ENCODE results near the gene C7orf33.
"Not testable (repeated sequence)": the region's sequence is repeated elsewhere in the genome, so short reads cannot be mapped to it uniquely, and the experiment has no call there.

C7orf33 gene

DNA sequence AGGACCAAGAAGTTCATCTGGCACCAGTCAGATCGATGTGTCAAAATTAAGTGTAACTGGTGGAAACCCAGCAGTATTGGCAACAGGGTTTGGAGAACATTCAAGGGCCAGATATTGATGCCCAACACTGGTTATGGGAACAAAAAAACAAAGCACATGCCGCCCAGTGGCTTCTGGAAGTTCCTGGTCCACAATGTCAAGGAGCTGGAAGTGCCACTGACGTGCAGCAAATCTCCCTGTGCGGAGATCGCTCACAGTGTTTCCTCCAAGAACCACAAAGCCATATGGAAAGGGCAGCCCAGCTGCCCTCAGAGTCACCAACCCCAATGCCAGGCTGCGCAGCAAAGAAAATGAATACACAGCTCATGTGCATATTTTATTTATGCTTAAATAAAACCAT, 10.1 kb upstream of the C7orf33 start:
- Histone ChIP-seq H3K4me3 (ENCODE audit: extremely low read depth, insufficient read depth, low read length, poor library complexity, severe bottlenecking) (no peak overlapping the region), H3K9me3 (ENCODE audit: control insufficient read depth, low read length) (no peaks in the 10 kb centered on the region), H3K36me3 (ENCODE audit: control insufficient read depth, insufficient read depth, low read length) (no peaks in the 10 kb centered on the region), H3K27ac (ENCODE audit: low read depth, low read length, severe bottlenecking) (no peak overlapping the region), H3K4me1 (ENCODE audit: control insufficient read depth, insufficient read depth, low read length, poor library complexity, severe bottlenecking) (no peaks in the 10 kb centered on the region)
- 80 to 84% methylated on average over 3 to 5 of the region's 6 CpGs for WGBS, 2 experiments (ENCODE audit: insufficient coverage in 2 of 2)

DNA sequence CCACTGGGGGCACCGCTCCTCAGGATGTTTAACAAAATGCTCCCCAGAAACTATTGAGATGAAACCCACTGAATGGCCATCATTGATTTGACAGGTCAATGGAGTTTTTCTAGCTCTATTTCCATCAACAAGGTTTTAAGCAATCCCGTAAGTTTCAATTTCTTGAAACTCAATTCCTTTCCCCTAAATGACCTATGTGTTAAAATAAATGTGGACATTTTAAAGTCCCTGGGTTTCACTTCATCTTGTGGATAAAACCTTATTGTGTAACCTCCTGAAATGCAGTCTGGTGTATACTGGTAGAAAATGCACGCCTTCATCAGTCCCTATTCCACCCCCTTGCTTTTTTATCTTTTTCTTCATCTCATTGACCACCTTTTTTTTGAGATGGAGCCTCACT, 8.9 kb upstream of the C7orf33 start:
- Histone ChIP-seq H3K4me1 (ENCODE audit: control insufficient read depth, insufficient read depth, low read length, poor library complexity, severe bottlenecking) (no peaks in the 10 kb centered on the region), H3K9me3 (ENCODE audit: control insufficient read depth, low read length) (no peaks in the 10 kb centered on the region)
- 83% methylated on average over 1 of the region's 3 CpGs; no CpG with 5 or more reads in 1 of the 2 experiments for WGBS, 2 experiments (ENCODE audit: insufficient coverage in 2 of 2)

DNA sequence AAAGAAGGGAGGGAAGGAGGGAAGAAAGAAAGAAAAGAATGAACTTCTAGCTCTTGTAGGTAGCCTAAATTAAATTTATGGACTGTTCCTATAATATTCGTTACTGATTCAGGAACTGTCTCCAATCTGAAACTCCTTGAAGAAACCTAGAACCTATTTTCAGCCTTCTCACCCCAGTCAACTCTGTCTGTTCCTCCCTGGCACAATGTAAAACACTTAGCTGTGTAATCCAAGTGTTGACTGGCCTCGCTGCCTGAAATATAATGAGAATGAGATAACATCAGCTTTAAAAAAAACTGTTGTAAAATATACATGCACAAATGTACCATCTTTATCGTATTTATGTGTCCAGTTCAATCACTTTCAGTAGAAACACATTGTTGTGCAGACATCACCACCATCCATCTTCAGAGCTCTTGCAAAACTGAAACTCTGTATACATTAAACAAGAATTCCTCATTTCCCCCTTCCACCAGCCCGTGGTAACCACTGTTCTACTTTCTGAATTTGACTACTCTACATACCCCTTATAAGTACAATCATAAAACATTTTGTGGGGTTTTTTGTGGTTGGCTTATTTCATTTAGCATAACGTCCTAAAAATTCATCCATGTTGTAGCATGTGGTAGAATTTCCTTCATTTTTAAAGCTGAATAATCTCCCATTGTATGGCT, 6.3 kb upstream of the C7orf33 start:
- Histone ChIP-seq H3K9me3 (ENCODE audit: control insufficient read depth, low read length) (no peaks in the 10 kb centered on the region), H3K4me3 (ENCODE audit: extremely low read depth, insufficient read depth, low read length, poor library complexity, severe bottlenecking) (no peak overlapping the region), H3K27ac (ENCODE audit: low read depth, low read length, severe bottlenecking) (no peak overlapping the region), H3K4me1 (ENCODE audit: control insufficient read depth, insufficient read depth, low read length, poor library complexity, severe bottlenecking) (no peaks in the 10 kb centered on the region), H3K36me3 (ENCODE audit: control insufficient read depth, insufficient read depth, low read length) (no peaks in the 10 kb centered on the region)
- WGBS, 2 experiments (ENCODE audit: insufficient coverage in 2 of 2): 75 to 91% methylated on average over 1 of the region's 5 CpGs

More for the DNA sequence above, 8.9 kb upstream of the C7orf33 start:
- H3K27ac ChIP-seq (ENCODE audit: low read depth, low read length, severe bottlenecking): no peak overlapping the region
- H3K36me3 ChIP-seq (ENCODE audit: control insufficient read depth, insufficient read depth, low read length): no peaks in the 10 kb centered on the region
- H3K4me3 ChIP-seq (ENCODE audit: extremely low read depth, insufficient read depth, low read length, poor library complexity, severe bottlenecking): no peak overlapping the region

DNA sequence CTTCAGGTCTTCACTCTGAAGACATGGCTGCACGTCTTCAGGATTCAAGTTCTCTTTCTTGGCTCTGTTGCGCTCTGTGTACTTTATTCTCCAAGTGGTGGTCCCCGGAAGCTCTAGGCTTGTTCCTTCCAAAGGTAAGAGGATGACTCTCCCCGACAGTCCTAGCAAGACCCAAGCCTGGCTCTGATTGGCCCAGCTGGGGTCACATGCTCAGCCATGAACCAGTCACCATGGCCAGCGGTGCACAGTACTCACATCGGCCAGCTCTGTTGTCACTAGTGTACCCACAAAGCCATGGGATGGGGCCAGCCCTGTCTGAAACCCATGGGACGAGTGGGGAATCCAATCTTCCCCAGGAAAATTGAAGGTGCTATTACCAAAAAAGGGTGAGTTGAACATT, 5.2 kb upstream of the C7orf33 start:
- H3K4me1 ChIP-seq (ENCODE audit: control insufficient read depth, insufficient read depth, low read length, poor library complexity, severe bottlenecking): no peaks in the 10 kb centered on the region

DNA sequence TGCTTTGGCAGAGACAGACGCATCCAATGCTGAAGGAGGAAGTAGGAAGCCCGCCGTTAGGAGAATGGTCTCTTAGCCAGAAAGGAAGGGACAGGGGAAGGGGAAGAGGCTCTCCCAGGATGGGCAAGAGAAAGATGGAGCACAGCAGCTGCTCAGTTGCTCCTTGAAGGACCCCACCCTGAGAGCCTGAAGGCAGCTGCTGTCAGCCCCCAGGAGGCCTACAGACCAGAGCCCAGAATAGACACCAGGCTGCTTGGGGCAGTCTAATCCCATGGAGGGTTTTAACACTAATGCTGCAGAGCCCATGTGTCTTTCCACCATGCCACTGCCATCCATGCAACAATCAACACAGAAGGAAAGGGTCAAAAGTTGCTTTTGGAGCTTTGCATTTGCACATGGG, 3.5 kb upstream of the C7orf33 start:
- Histone ChIP-seq H3K4me3 (ENCODE audit: extremely low read depth, insufficient read depth, low read length, poor library complexity, severe bottlenecking) (no peak overlapping the region), H3K9me3 (ENCODE audit: control insufficient read depth, low read length) (no peaks in the 10 kb centered on the region), H3K36me3 (ENCODE audit: control insufficient read depth, insufficient read depth, low read length) (no peaks in the 10 kb centered on the region), H3K4me1 (ENCODE audit: control insufficient read depth, insufficient read depth, low read length, poor library complexity, severe bottlenecking) (no peaks in the 10 kb centered on the region), H3K27ac (ENCODE audit: low read depth, low read length, severe bottlenecking) (no peak overlapping the region)
- 83 to 87% methylated on average over 3 of the region's 3 CpGs for WGBS, 2 experiments (ENCODE audit: insufficient coverage in 2 of 2)

More for the DNA sequence above, 5.2 kb upstream of the C7orf33 start:
- Histone ChIP-seq H3K27ac (ENCODE audit: low read depth, low read length, severe bottlenecking) (no peak overlapping the region), H3K9me3 (ENCODE audit: control insufficient read depth, low read length) (no peaks in the 10 kb centered on the region), H3K4me3 (ENCODE audit: extremely low read depth, insufficient read depth, low read length, poor library complexity, severe bottlenecking) (no peak overlapping the region), H3K36me3 (ENCODE audit: control insufficient read depth, insufficient read depth, low read length) (no peaks in the 10 kb centered on the region)
- WGBS, 2 experiments (ENCODE audit: insufficient coverage in 2 of 2): 86 to 99% methylated on average over 6 to 7 of the region's 7 CpGs

DNA sequence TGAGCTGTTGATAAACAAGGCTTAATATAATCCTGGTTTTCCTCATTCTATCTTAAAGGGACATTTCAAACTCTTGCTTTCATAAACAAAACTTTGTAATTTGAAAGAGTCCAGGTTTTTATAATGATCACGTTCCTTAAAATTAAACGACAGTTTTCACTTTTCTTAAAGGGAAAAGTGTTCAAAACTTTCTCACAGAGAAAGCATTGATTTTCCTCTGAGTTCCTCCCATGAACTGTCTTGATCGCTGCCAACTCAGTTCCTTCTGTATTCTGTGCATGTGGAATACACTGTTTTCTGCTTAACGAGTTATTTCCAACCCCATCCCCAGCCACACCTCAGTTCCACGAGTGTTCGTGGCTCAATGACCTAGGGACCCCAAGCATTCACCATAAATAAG, 2.4 kb upstream of the C7orf33 start:
- no peak overlapping the region for H3K27ac ChIP-seq (ENCODE audit: low read depth, low read length, severe bottlenecking)
- H3K36me3 ChIP-seq (ENCODE audit: control insufficient read depth, insufficient read depth, low read length): no peaks in the 10 kb centered on the region
- 80 to 86% methylated on average over 4 to 6 of the region's 6 CpGs for WGBS, 2 experiments (ENCODE audit: insufficient coverage in 2 of 2)
- no peaks in the 10 kb centered on the region for H3K4me1 ChIP-seq (ENCODE audit: control insufficient read depth, insufficient read depth, low read length, poor library complexity, severe bottlenecking)
- H3K9me3 ChIP-seq (ENCODE audit: control insufficient read depth, low read length): no peaks in the 10 kb centered on the region
- no peak overlapping the region for H3K4me3 ChIP-seq (ENCODE audit: extremely low read depth, insufficient read depth, low read length, poor library complexity, severe bottlenecking)

DNA sequence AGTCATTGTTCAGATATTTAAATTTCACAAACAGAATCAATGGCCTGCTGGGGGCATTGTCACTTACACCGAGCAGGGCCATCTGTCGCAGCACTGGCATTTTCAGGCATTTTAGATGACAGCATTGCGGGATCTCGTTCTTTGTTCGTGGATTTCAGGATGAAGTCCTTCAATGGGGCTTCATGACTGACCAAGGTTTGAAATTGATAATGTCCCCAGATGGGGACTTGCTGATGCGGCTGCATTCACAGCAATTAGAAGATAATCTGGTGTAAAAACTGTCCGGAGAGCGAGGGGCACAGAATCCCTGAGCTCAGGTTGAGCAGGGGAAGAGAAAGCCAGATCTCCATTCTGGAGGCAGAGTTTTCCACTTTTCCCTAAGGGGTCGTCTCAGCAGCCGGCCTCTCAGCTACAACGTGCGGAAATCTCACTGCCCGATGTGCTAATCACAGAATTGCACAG, 1.9 kb upstream of the C7orf33 start:
- H3K27ac ChIP-seq (ENCODE audit: low read depth, low read length, severe bottlenecking): no peak overlapping the region
- 80 to 81% methylated on average over 13 of the region's 13 CpGs for WGBS, 2 experiments (ENCODE audit: insufficient coverage in 2 of 2)
- no peaks in the 10 kb centered on the region for H3K36me3 ChIP-seq (ENCODE audit: control insufficient read depth, insufficient read depth, low read length)
- no peaks in the 10 kb centered on the region for H3K9me3 ChIP-seq (ENCODE audit: control insufficient read depth, low read length)
- H3K4me1 ChIP-seq (ENCODE audit: control insufficient read depth, insufficient read depth, low read length, poor library complexity, severe bottlenecking): no peaks in the 10 kb centered on the region
- no peak overlapping the region for H3K4me3 ChIP-seq (ENCODE audit: extremely low read depth, insufficient read depth, low read length, poor library complexity, severe bottlenecking)

DNA sequence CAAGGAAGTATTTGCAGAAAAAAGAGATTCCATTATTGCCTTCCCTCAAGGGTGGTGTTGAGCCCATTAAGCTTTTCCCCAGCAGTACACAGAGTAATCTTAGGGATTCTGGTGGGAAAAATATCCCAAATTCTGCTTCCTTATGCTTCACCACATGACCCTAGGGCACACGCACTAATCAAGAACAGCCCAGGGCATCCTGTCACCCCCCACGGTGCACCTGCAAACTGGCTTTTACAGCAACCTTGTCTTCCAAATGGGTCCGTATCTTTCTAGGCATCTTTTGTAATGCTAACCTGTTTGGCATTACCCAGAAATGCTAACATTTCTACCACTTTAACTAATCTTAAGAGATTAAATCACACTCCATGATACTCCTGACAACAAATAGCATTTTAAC, 926 bp upstream of the C7orf33 start:
- Histone ChIP-seq H3K36me3 (ENCODE audit: control insufficient read depth, insufficient read depth, low read length) (no peaks in the 10 kb centered on the region), H3K9me3 (ENCODE audit: control insufficient read depth, low read length) (no peaks in the 10 kb centered on the region), H3K4me1 (ENCODE audit: control insufficient read depth, insufficient read depth, low read length, poor library complexity, severe bottlenecking) (no peaks in the 10 kb centered on the region), H3K4me3 (ENCODE audit: extremely low read depth, insufficient read depth, low read length, poor library complexity, severe bottlenecking) (no peak overlapping the region), H3K27ac (ENCODE audit: low read depth, low read length, severe bottlenecking) (no peak overlapping the region)
- WGBS, 2 experiments (ENCODE audit: insufficient coverage in 2 of 2): 51 to 69% methylated on average over 2 to 3 of the region's 3 CpGs

DNA sequence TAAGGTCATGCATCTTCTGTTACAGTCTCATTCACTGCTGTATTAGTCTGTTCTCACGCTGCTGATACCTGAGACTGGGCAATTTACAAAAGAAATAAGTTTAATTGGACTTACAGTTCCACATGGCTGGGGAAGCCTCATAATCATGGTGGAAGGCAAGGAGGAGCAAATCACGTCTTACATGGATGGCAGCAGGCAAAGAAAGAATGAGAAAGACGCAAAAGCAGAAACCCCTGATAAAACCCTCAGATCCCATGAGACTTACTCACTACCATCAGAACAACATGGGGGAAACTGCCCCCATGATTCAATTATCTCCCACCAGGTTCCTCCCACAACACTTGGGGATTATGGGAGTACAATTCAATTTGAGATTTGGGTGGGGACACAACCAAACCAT, 5.8 kb downstream of the C7orf33 start:
- H3K4me3 ChIP-seq (ENCODE audit: extremely low read depth, insufficient read depth, low read length, poor library complexity, severe bottlenecking); H3K27ac ChIP-seq (ENCODE audit: low read depth, low read length, severe bottlenecking); H3K36me3 ChIP-seq (ENCODE audit: control insufficient read depth, insufficient read depth, low read length); H3K9me3 ChIP-seq (ENCODE audit: control insufficient read depth, low read length); H3K4me1 ChIP-seq (ENCODE audit: control insufficient read depth, insufficient read depth, low read length, poor library complexity, severe bottlenecking): not testable (repeated sequence)
- WGBS, 2 experiments (ENCODE audit: insufficient coverage in 2 of 2): 100% methylated on average over 1 of the region's 3 CpGs; no CpG with 5 or more reads in 1 of the 2 experiments

DNA sequence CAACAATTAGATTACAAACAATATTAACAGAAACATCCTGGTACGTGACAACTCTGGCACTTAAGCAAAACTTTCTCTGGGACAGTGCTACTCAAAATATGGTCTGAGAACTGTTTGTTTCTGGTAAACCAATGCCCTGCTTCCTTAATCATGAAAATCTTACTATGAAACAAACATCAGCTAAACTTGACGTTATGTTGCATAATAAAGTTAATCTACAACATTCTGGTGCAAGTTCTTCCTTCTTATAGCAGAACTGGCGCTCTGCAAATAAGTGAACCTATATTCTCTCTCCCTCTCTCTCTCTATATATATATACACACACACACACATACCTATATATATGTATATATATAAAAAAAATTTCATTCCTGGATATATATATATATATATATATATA, 7.8 kb downstream of the C7orf33 start:
- WGBS, 2 experiments (ENCODE audit: insufficient coverage in 2 of 2): 86 to 100% methylated on average over 1 to 2 of the region's 3 CpGs
- Histone ChIP-seq H3K36me3 (ENCODE audit: control insufficient read depth, insufficient read depth, low read length) (no peaks in the 10 kb centered on the region), H3K9me3 (ENCODE audit: control insufficient read depth, low read length) (peaks cover 4% of the 10 kb centered on the region), H3K4me1 (ENCODE audit: control insufficient read depth, insufficient read depth, low read length, poor library complexity, severe bottlenecking) (no peaks in the 10 kb centered on the region), H3K4me3 (ENCODE audit: extremely low read depth, insufficient read depth, low read length, poor library complexity, severe bottlenecking) (no peak overlapping the region), H3K27ac (ENCODE audit: low read depth, low read length, severe bottlenecking) (no peak overlapping the region)

DNA sequence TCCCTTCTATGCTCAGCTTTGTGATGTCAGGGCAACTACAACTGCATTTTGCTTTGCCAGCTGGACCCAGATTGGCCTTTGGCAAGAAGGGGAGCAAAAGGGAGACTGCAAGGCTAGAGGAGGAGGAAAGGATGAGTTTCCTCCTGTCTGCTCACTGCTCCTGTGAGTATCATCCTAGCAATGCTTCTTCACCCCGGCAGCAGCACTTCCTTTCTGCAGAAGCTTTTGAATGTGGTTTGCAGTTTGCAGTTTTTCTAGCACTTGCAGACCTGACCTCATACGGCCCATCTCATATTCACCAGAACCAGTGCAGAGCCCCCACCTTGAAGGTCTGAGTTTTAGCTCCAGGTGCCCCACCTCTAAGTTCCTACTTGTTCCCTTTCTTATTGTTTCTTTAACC, 14.8 kb downstream of the C7orf33 start:
- H3K9me3 ChIP-seq (ENCODE audit: control insufficient read depth, low read length): peaks cover 5% of the 10 kb centered on the region
- peaks cover 10% of the 10 kb centered on the region for H3K4me1 ChIP-seq (ENCODE audit: control insufficient read depth, insufficient read depth, low read length, poor library complexity, severe bottlenecking)
- H3K4me3 ChIP-seq (ENCODE audit: extremely low read depth, insufficient read depth, low read length, poor library complexity, severe bottlenecking): no peak overlapping the region
- no peak overlapping the region for H3K27ac ChIP-seq (ENCODE audit: low read depth, low read length, severe bottlenecking)
- H3K36me3 ChIP-seq (ENCODE audit: control insufficient read depth, insufficient read depth, low read length): no peaks in the 10 kb centered on the region
- WGBS, 2 experiments (ENCODE audit: insufficient coverage in 2 of 2): 86 to 95% methylated on average over 1 to 2 of the region's 2 CpGs
